PC-9 (cell line): ENCODE data around the gene RABL6. TPM values are rescaled to one million over a fixed set of nuclear protein-coding genes. Genes with fewer than 3 reads are reported as not detected.

Experiments
- BruUV-seq: library from RNA; stranded (reverse); fragments of 400-500 nt; replicated peaks from 2 replicates; lab custom pipeline; 2021; lab: Mats Ljungman, UMichigan
- CTCF ChIA-PET: fragments of 300-600 bp; sonication (Branson Sonifier 250); formaldehyde crosslinking; loops from one replicate; lab custom pipeline; 2022; ENCODE audit warnings: antibody characterized with exemption; lab: Charles Lee
- POLR2A ChIA-PET: fragments of 300-600 bp; sonication (Branson Sonifier 250); formaldehyde crosslinking; loops from one replicate; lab custom pipeline; 2022; ENCODE audit warnings: antibody characterized with exemption; ENCODE audit not compliant: unreplicated experiment; lab: Charles Lee
- DNase-seq, 2 experiments: peaks; one replicate each; pipeline versions ENCODE4 v3.0.0 to v3.0.0-alpha.2; 2015 to 2022; ENCODE audit warnings: mixed read lengths in 1 of 2
- H2AFZ ChIP-seq: fragments of 200-600 bp; sonication (generic); 2 replicates; pipeline ENCODE4 v1.8.1; 2017; ENCODE audit warnings: antibody characterized with exemption
- H3F3A ChIP-seq: fragments of 200-600 bp; sonication (generic); 2 replicates; pipeline ENCODE4 v1.8.1; 2017; ENCODE audit warnings: antibody characterized with exemption, mild to moderate bottlenecking, low read depth; ENCODE audit not compliant: insufficient read depth
- H3K27ac ChIP-seq: fragments of 200-600 bp; sonication (generic); 2 replicates; pipeline ENCODE4 v1.6.1; 2016; ENCODE audit warnings: mixed run types
- H3K27me3 ChIP-seq: fragments of 200-600 bp; sonication (generic); 2 replicates; pipeline ENCODE4 v1.6.1; 2016; ENCODE audit warnings: low read depth, mixed run types; ENCODE audit not compliant: insufficient read depth
- H3K36me3 ChIP-seq: fragments of 200-600 bp; sonication (generic); 2 replicates; pipeline ENCODE4 v1.6.1; 2016; ENCODE audit warnings: low read depth, mixed run types
- H3K4me1 ChIP-seq: fragments of 200-600 bp; sonication (generic); replicated peaks from 2 replicates; pipeline ENCODE4 v1.6.1; 2016; ENCODE audit warnings: mixed run types; ENCODE audit not compliant: insufficient read depth
- H3K4me2 ChIP-seq: fragments of 200-600 bp; sonication (generic); 2 replicates; pipeline ENCODE4 v1.6.1; 2017; ENCODE audit warnings: mixed run types
- H3K4me3 ChIP-seq: fragments of 200-600 bp; sonication (generic); 2 replicates; pipeline ENCODE4 v1.6.1; 2016; ENCODE audit warnings: mixed run types
- H3K79me2 ChIP-seq: fragments of 200-600 bp; sonication (generic); 2 replicates; pipeline ENCODE4 v1.6.1; 2017; ENCODE audit warnings: low read depth, mixed run types
- H3K9me2 ChIP-seq: fragments of 200-600 bp; sonication (generic); 2 replicates; pipeline ENCODE4 v1.8.1; 2017; ENCODE audit warnings: mild to moderate bottlenecking; ENCODE audit not compliant: insufficient read depth
- H3K9me3 ChIP-seq: fragments of 200-600 bp; sonication (generic); 2 replicates; pipeline ENCODE4 v1.8.1; 2016; ENCODE audit warnings: low read depth; ENCODE audit not compliant: insufficient read depth
- H4K20me1 ChIP-seq: fragments of 200-600 bp; sonication (generic); 2 replicates; pipeline ENCODE4 v1.8.1; 2017; ENCODE audit not compliant: insufficient read depth
- CTCF ChIP-seq: fragments of 200-600 bp; sonication (generic); conservative IDR thresholded peaks from 2 replicates; pipeline ENCODE4 v1.6.1; 2017; ENCODE audit warnings: mixed run types, antibody characterized with exemption, mild to moderate bottlenecking, moderate library complexity
- EZH2 ChIP-seq: fragments of 200-600 bp; sonication (generic); IDR thresholded peaks from 2 replicates; pipeline ENCODE4 v1.8.0; 2017; ENCODE audit warnings: antibody characterized with exemption, low read depth
- intact Hi-C: fragments of 100-400 bp; cut with micrococcal nuclease; formaldehyde crosslinking; loops from one replicate; pipeline ENCODE4 v1.10.0; 2022; ENCODE audit not compliant: unreplicated experiment
- total RNA-seq: library from RNA; stranded (reverse); gene quantifications from 2 replicates; pipeline ENCODE4 v1.2.3, GENCODE V29; 2021

The RABL6 gene
- total RNA-seq, 1 experiment from 2014 or later = 116 TPM

DNA sequence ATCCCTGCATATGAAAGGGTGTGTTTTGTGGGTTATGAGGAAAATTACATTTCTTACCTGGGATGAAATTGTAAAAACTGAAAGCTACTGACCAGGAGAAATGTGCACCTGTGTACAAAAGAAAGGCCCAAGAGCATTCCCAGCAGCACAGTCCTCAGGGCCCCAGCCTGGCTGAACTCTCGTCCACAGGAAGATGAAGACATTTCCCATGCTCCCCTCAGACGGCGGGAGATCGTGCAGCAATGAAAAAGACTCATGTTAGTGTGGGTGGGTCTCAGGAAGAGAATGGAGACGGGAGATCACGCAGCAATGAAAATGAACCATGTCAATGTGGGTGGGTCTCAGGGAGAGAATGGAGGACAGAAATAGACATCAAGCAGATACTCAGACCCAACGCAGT lies 30.8 kb upstream of the RABL6 start:
- no peaks in the 10 kb centered on the region for H3K9me3 ChIP-seq
- POLR2A ChIA-PET = interaction anchor here (0.7 kb wide), 1 partner anchor 141 kb away, joined by 8 read pairs; no protein-coding TSS in a partner anchor
- H3K27ac ChIP-seq = no peak overlapping the region
- no peaks in the 10 kb centered on the region for H3K36me3 ChIP-seq
- H3K4me3 ChIP-seq = no peak overlapping the region
- peaks cover 42% of the 10 kb centered on the region for H3K27me3 ChIP-seq
- TF ChIP-seq EZH2 (no peak), CTCF (no peak)
- H2AFZ ChIP-seq = no peak overlapping the region
- H3K4me2 ChIP-seq = no peak overlapping the region; the same call in 1 of the 2 replicates
- CTCF ChIA-PET = no interaction called here
- no peaks in the 10 kb centered on the region for H4K20me1 ChIP-seq
- DNase-seq = no peak
- H3K9me2 ChIP-seq = no peaks in the 10 kb centered on the region
- BruUV-seq = no TSS peak
- intact Hi-C loops = no loop called here
- H3K4me1 ChIP-seq = no peaks in the 10 kb centered on the region
- no peaks in the 10 kb centered on the region for H3K79me2 ChIP-seq
- H3F3A ChIP-seq = 0 out of 2 replicates have a peak, but pooled peaks cover 3% of the 10 kb centered on the region

GRCh38 chr9:136777359-136777758 lies 30.4 kb upstream of the RABL6 start:
- Histone ChIP-seq H3F3A (0 out of 2 replicates have a peak, but pooled peaks cover 3% of the 10 kb centered on the region), H3K36me3 (no peaks in the 10 kb centered on the region), H3K79me2 (no peaks in the 10 kb centered on the region), H3K4me1 (no peaks in the 10 kb centered on the region), H2AFZ (no peak overlapping the region), H3K9me3 (no peaks in the 10 kb centered on the region), H3K27ac (no peak overlapping the region), H4K20me1 (no peaks in the 10 kb centered on the region), H3K4me3 (no peak overlapping the region), H3K9me2 (no peaks in the 10 kb centered on the region), H3K27me3 (peaks cover 42% of the 10 kb centered on the region), H3K4me2 (peak overlapping the region; percentile 17; the same call in 1 of the 2 replicates)
- POLR2A ChIA-PET = interaction anchor here (0.7 kb wide), 1 partner anchor 140 kb away, joined by 8 read pairs; no protein-coding TSS in a partner anchor
- DNase-seq = no peak
- no TSS peak for BruUV-seq
- no peak for TF ChIP-seq EZH2
- TF ChIP-seq CTCF = no peak
- CTCF ChIA-PET = interaction anchor here (0.5 to 0.8 kb wide), 3 partner anchors 47 to 296 kb away, joined by 4 to 13 read pairs (median 9); no protein-coding TSS in a partner anchor
- intact Hi-C loops = no loop called here

GRCh38 chr9:136779808-136780207 lies 27.9 kb upstream of the RABL6 start:
- Histone ChIP-seq H3K36me3 (no peaks in the 10 kb centered on the region), H3F3A (peaks cover 7% of the 10 kb centered on the region; the same call in 1 of the 2 replicates), H3K9me2 (no peaks in the 10 kb centered on the region), H3K4me3 (no peak overlapping the region), H3K4me1 (no peaks in the 10 kb centered on the region), H3K27me3 (peaks cover 42% of the 10 kb centered on the region), H2AFZ (no peak overlapping the region), H3K9me3 (no peaks in the 10 kb centered on the region), H3K27ac (no peak overlapping the region), H3K79me2 (no peaks in the 10 kb centered on the region), H3K4me2 (no peak overlapping the region), H4K20me1 (no peaks in the 10 kb centered on the region)
- intact Hi-C loops = no loop called here
- POLR2A ChIA-PET = interaction anchor here (0.5 kb wide), 1 partner anchor 53 kb away, joined by 4 read pairs; no protein-coding TSS in a partner anchor
- no peak for DNase-seq
- BruUV-seq = no TSS peak
- CTCF ChIA-PET = interaction anchor here (0.5 to 0.6 kb wide), 2 partner anchors 133 to 255 kb away, joined by 3 to 20 read pairs; no protein-coding TSS in a partner anchor
- TF ChIP-seq EZH2 (no peak), CTCF (no peak; the same call in 1 of the 2 replicates)
